Hepatocyte (in vitro differentiated cells): Measurements from ENCODE around the gene PDZD7.

Experiments used
- CTCF ChIP-seq: fragments of 200-600 bp; sonication (generic); IDR thresholded peaks from 2 replicates; pipeline ENCODE4 v1.5.1; 2016; ENCODE audit warnings: antibody characterized with exemption, mild to moderate bottlenecking; ENCODE audit not compliant: poor library complexity
- EZH2 ChIP-seq: fragments of 200-600 bp; sonication (generic); IDR thresholded peaks from 2 replicates; pipeline ENCODE4 v1.6.1; 2016; ENCODE audit warnings: antibody characterized with exemption, mild to moderate bottlenecking, borderline replicate concordance
- EZH2phosphoT487 ChIP-seq: fragments of 200-600 bp; sonication (generic); IDR thresholded peaks from one replicate; pipeline ENCODE4 v1.6.1; 2018; ENCODE audit warnings: antibody characterized with exemption, mild to moderate bottlenecking, low read depth, moderate library complexity; ENCODE audit not compliant: unreplicated experiment, severe bottlenecking

GRCh38 chr10:100966887-100967286 is 64.0 kb downstream of the PDZD7 start:
- TF ChIP-seq CTCF (no peak), EZH2 (no peak), EZH2phosphoT487 (no peak)
